Dermis microvascular lymphatic vessel endothelial cell (primary cell): ENCODE measurements around the gene WDFY1. TPM values are rescaled to one million over a fixed set of nuclear protein-coding genes. Genes with fewer than 3 reads are reported as not detected.

ENCODE experiments used
- DNase-seq, 2 donors: peaks; one replicate each; pipeline versions ENCODE4 v3.0.0 to v3.0.0-alpha.2; 2010; ENCODE audit warnings: low read depth in 2 of 2
- total RNA-seq: library from RNA; depleted of rRNA; stranded (reverse); fragments of >200 nt; gene quantifications from 2 replicates; pipeline ENCODE4 v1.2.1, GENCODE V29; 2014

WDFY1 gene
- total RNA-seq = 87.0 and 93.8 TPM in 2 replicates

- DNase-seq = peak; percentile 60 to 91
These were observed at the start of gene WDFY1 for GRCh38 chr2:223944703-223945531. WDFY1 (minus strand) TSS chr2:223945335; CDS start chr2:223945284, 51 bp downstream.

- DNase-seq = no peak
These were observed 49.5 kb upstream of the WDFY1 start for GRCh38 chr2:223994562-223995162.

GRCh38 chr2:223993634-223994232 lies 48.6 kb upstream of the WDFY1 start:
- peak; percentile 66 to 81 for DNase-seq

GRCh38 chr2:223991611-223992010 lies 46.5 kb upstream of the WDFY1 start:
- DNase-seq = no peak

GRCh38 chr2:223989856-223990232 lies 44.7 kb upstream of the WDFY1 start:
- no peak for DNase-seq

- no peak for DNase-seq
These were observed 44.2 kb upstream of the WDFY1 start for GRCh38 chr2:223989206-223989855.

- DNase-seq = no peak
These were observed 36.1 kb upstream of the WDFY1 start for GRCh38 chr2:223981241-223981640.

- DNase-seq = no peak
These were observed 35.7 kb upstream of the WDFY1 start for GRCh38 chr2:223980803-223981202.

GRCh38 chr2:223980397-223980735 lies 35.2 kb upstream of the WDFY1 start:
- no peak for DNase-seq

GRCh38 chr2:223979730-223980396 lies 34.7 kb upstream of the WDFY1 start:
- DNase-seq = no peak

GRCh38 chr2:223978451-223978850 lies 33.3 kb upstream of the WDFY1 start:
- DNase-seq = no peak

GRCh38 chr2:223976635-223977226 lies 31.6 kb upstream of the WDFY1 start:
- peak in 1 of 2 donors; percentile 83 for DNase-seq

GRCh38 chr2:223973606-223974005 lies 28.5 kb upstream of the WDFY1 start:
- no peak for DNase-seq

- no peak for DNase-seq
These were observed 27.5 kb upstream of the WDFY1 start for GRCh38 chr2:223972656-223973102.

- no peak for DNase-seq
These were observed 26.6 kb upstream of the WDFY1 start for GRCh38 chr2:223971731-223972130.

GRCh38 chr2:223970343-223971128 lies 25.4 kb upstream of the WDFY1 start:
- peak; percentile 40 to 61 for DNase-seq

- DNase-seq = no peak
These were observed 24.7 kb upstream of the WDFY1 start for GRCh38 chr2:223969856-223970255.

- DNase-seq = no peak
These were observed 24.2 kb upstream of the WDFY1 start for GRCh38 chr2:223969315-223969714.

GRCh38 chr2:223967981-223968380 lies 22.8 kb upstream of the WDFY1 start:
- no peak for DNase-seq

GRCh38 chr2:223959688-223960087 lies 14.6 kb upstream of the WDFY1 start:
- peak in 1 of 2 donors; percentile 84 for DNase-seq
